Measurements from ENCODE around the gene CEP250. TPM values are rescaled to one million over a fixed set of nuclear protein-coding genes. Genes with fewer than 3 reads are reported as not detected.
A peak's percentile ranks its signal among the peaks of the same experiment; 100 is the strongest.

CEP250 gene
- total and polyA plus RNA-seq, 12 donors = 4.8 to 18.8 (median 13.8) TPM

DNA sequence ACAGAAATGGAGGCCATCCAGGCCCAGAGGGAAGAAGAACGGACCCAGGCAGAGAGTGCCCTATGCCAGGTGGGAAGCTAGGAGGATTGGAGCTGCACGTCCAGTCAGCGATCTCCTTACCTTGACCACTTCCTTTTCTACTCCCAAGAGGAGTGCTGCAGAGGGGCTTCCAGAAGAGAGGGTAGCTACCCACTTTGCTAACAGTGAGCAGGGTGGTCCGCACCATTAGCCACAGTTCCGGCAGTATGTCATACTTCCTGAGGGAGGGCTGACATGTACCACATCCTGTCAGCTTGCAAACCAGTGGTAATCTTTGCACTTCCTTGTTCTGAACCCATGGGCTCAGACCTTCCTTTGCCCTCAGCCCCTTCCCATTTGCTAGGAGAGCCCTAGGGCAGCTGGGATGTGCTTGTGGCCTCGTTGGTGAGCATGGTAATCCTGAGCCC lies 35.4 kb downstream of the CEP250 start:
- peak in 6 of 8 donors; percentile 39 to 79 (median 74) for ATAC-seq
- DNase-seq = no peak
- peak overlapping the region in 6 of 10 donors; percentile 29 to 62 (median 38) for H3K4me3 ChIP-seq
- peak overlapping the region in 3 of 10 donors; percentile 26 to 89 (median 43) for H3K27ac ChIP-seq
- no peak for TF ChIP-seq CTCF (IDR thresholded peaks at IDR 0.05)
- H3K36me3 ChIP-seq = peaks cover 0 to 98% (median 47%) of the 10 kb centered on the region in 9 donors
- 91 to 92% methylated on average over 6 of the region's 6 CpGs for WGBS, 2 donors
- no peaks in the 10 kb centered on the region for H3K9me3 ChIP-seq
- intact Hi-C loops (cut with DNase I) = no loop called here
- peaks cover 0 to 22% (median 0%) of the 10 kb centered on the region in 9 donors for H3K4me1 ChIP-seq
- H3K27me3 ChIP-seq = no peaks in the 10 kb centered on the region

- intact Hi-C loops (cut with DNase I) = no loop called here
- peak overlapping the region in 1 of 10 donors; percentile 89 for H3K27ac ChIP-seq
- H3K36me3 ChIP-seq = peaks cover 0 to 99% (median 51%) of the 10 kb centered on the region in 9 donors
- WGBS, 2 donors = 92 to 95% methylated on average over 5 of the region's 5 CpGs
- H3K4me1 ChIP-seq = peaks cover 0 to 22% (median 0%) of the 10 kb centered on the region in 9 donors
- DNase-seq = no peak
- H3K9me3 ChIP-seq = no peaks in the 10 kb centered on the region
- no peak for TF ChIP-seq CTCF (IDR thresholded peaks at IDR 0.05)
- ATAC-seq = no peak
- H3K4me3 ChIP-seq = peak overlapping the region in 1 of 10 donors; percentile 62
- no peaks in the 10 kb centered on the region for H3K27me3 ChIP-seq
Measured at GRCh38 chr20:35491823-35492222, 36.4 kb downstream of the CEP250 start.

GRCh38 chr20:35492352-35492751 lies 37.0 kb downstream of the CEP250 start:
- TF ChIP-seq CTCF (IDR thresholded peaks at IDR 0.05) = no peak
- no peak for ATAC-seq

GRCh38 chr20:35496481-35496880 lies 41.1 kb downstream of the CEP250 start:
- H3K36me3 ChIP-seq = peaks cover 0 to 100% (median 63%) of the 10 kb centered on the region in 9 donors
- peak overlapping the region in 5 of 10 donors; percentile 9 to 57 (median 46) for H3K27ac ChIP-seq
- TF ChIP-seq CTCF (IDR thresholded peaks at IDR 0.05) = no peak

More at GRCh38 chr20:35492352-35492751, 37.0 kb downstream of the CEP250 start:
- Histone ChIP-seq H3K4me3 (no peak overlapping the region), H3K36me3 (peaks cover 0 to 99% (median 52%) of the 10 kb centered on the region in 9 donors), H3K4me1 (peaks cover 0 to 25% (median 0%) of the 10 kb centered on the region in 9 donors), H3K9me3 (no peaks in the 10 kb centered on the region), H3K27me3 (no peaks in the 10 kb centered on the region), H3K27ac (no peak overlapping the region)
- intact Hi-C loops (cut with DNase I) = no loop called here
- no peak for DNase-seq
- WGBS, 2 donors = 96 to 97% methylated on average over 6 of the region's 6 CpGs

More at GRCh38 chr20:35496481-35496880, 41.1 kb downstream of the CEP250 start:
- intact Hi-C loops (cut with DNase I) = no loop called here
- H3K4me1 ChIP-seq = peaks cover 0 to 17% (median 0%) of the 10 kb centered on the region in 9 donors
- H3K4me3 ChIP-seq = no peak overlapping the region
- DNase-seq (no peak), ATAC-seq (no peak)
- H3K9me3 ChIP-seq = no peaks in the 10 kb centered on the region
- no peaks in the 10 kb centered on the region for H3K27me3 ChIP-seq
- 94 to 95% methylated on average over 3 of the region's 3 CpGs for whole genome bisulfite sequencing, 2 donors

Measured in heart right ventricle (tissue), 16 donors.